GM12865 (cell line): ENCODE results near the gene NES.

Experiments used
- DNase-seq: peaks from one replicate; pipeline ENCODE4 v3.0.0; 2010; ENCODE audit warnings: low read depth
- H3K4me3 ChIP-seq: 2 replicates; pipeline ENCODE4 v1.5.1; 2011; ENCODE audit warnings: mild to moderate bottlenecking, low read depth, low read length, control low read depth
- CTCF ChIP-seq: IDR thresholded peaks from 2 replicates; pipeline ENCODE4 v1.5.1; 2011; ENCODE audit warnings: low read length, control low read depth, low read depth, inconsistent platforms; ENCODE audit not compliant: insufficient read depth; ENCODE audit errors: missing control alignments

NES gene

GRCh38 chr1:156648951-156649350 lies 28.3 kb downstream of the NES start:
- TF ChIP-seq CTCF: no peak
- H3K4me3 ChIP-seq: no peak overlapping the region
- DNase-seq: no peak

- DNase-seq: no peak
- no peak for TF ChIP-seq CTCF
- H3K4me3 ChIP-seq: no peak overlapping the region
Observed at GRCh38 chr1:156648496-156648895, 28.7 kb downstream of the NES start.

- TF ChIP-seq CTCF: no peak
- no peak for DNase-seq
- H3K4me3 ChIP-seq: no peak overlapping the region
Observed at GRCh38 chr1:156647351-156647750, 29.9 kb downstream of the NES start.

GRCh38 chr1:156646738-156647211 lies 30.4 kb downstream of the NES start:
- H3K4me3 ChIP-seq: no peak overlapping the region
- no peak for DNase-seq
- no peak for TF ChIP-seq CTCF

GRCh38 chr1:156645666-156646065 lies 31.5 kb downstream of the NES start:
- TF ChIP-seq CTCF: no peak
- no peak for DNase-seq
- H3K4me3 ChIP-seq: no peak overlapping the region

- no peak for TF ChIP-seq CTCF
- DNase-seq: no peak
- no peak overlapping the region for H3K4me3 ChIP-seq
Observed at GRCh38 chr1:156645056-156645455, 32.2 kb downstream of the NES start.

GRCh38 chr1:156644640-156645039 lies 32.6 kb downstream of the NES start:
- DNase-seq: no peak
- no peak overlapping the region for H3K4me3 ChIP-seq
- no peak for TF ChIP-seq CTCF
